Natural killer cell (primary cell): ENCODE results near the gene TRIM32. TPM values are rescaled to one million over a fixed set of nuclear protein-coding genes. Genes with fewer than 3 reads are reported as not detected.

ENCODE experiments used
- ATAC-seq, 3 donors: fragments of 150-1000 bp in 2 of 3; fragments of 200-7000 bp in 1 of 3; cut with Tn5 transposase; 1 replicate in 1 of 3; 2 replicates in 2 of 3; pipeline ENCODE4 v1.10.0; 2021; ENCODE audit warnings: mild to moderate bottlenecking in 2 of 3, moderate library complexity in 2 of 3
- DNase-seq, 2 donors: peaks; one replicate each; pipeline versions ENCODE4 v3.0.0 to v3.0.0-alpha.2; 2013 to 2021; ENCODE audit warnings: mixed read lengths in 1 of 2
- H3K27ac ChIP-seq: one replicate; pipeline ENCODE4 v1.5.1; 2013; ENCODE audit warnings: mild to moderate bottlenecking, low read length
- H3K27me3 ChIP-seq: one replicate; pipeline ENCODE4 v1.6.1; 2013; ENCODE audit warnings: low read length; ENCODE audit not compliant: control insufficient read depth, insufficient read depth
- H3K36me3 ChIP-seq: one replicate; pipeline ENCODE4 v1.6.1; 2013; ENCODE audit warnings: low read length; ENCODE audit not compliant: control insufficient read depth, insufficient read depth
- H3K4me1 ChIP-seq: one replicate; pipeline ENCODE4 v1.6.1; 2013; ENCODE audit warnings: low read length; ENCODE audit not compliant: control insufficient read depth, insufficient read depth
- H3K4me3 ChIP-seq: one replicate; pipeline ENCODE4 v1.5.1; 2013; ENCODE audit warnings: low read length
- H3K9me3 ChIP-seq: one replicate; pipeline ENCODE4 v1.6.1; 2013; ENCODE audit warnings: low read length; ENCODE audit not compliant: control insufficient read depth, insufficient read depth
- H3K27ac Mint-ChIP-seq, 2 donors: one replicate each; pipeline ENCODE4 v1.8.0; 2022; ENCODE audit warnings: mild to moderate bottlenecking in 2 of 2, mixed read lengths in 2 of 2, moderate library complexity in 1 of 2
- H3K27me3 Mint-ChIP-seq, 2 donors: one replicate each; pipeline ENCODE4 v1.8.0; 2022; ENCODE audit warnings: low read depth in 2 of 2, mixed read lengths in 2 of 2
- H3K36me3 Mint-ChIP-seq: one replicate; pipeline ENCODE4 v1.8.0; 2022; ENCODE audit warnings: mixed read lengths
- H3K4me1 Mint-ChIP-seq, 2 donors: one replicate each; pipeline ENCODE4 v1.8.0; 2022; ENCODE audit warnings: mixed read lengths in 2 of 2
- H3K4me3 Mint-ChIP-seq: one replicate; pipeline ENCODE4 v1.8.0; 2022; ENCODE audit warnings: mild to moderate bottlenecking, moderate library complexity, mixed read lengths
- H3K9me3 Mint-ChIP-seq, 2 donors: one replicate each; pipeline ENCODE4 v1.8.0; 2022; ENCODE audit warnings: mixed read lengths in 2 of 2
- CTCF ChIP-seq: fragments of 200-600 bp; IDR thresholded peaks from one replicate; pipeline ENCODE4 v1.8.0; 2022; ENCODE audit warnings: antibody characterized with exemption
- WGBS: methylation state at CpG from one replicate; pipeline ENCODE4 v1.1.7; 2013; ENCODE audit warnings: missing lambda C conversion rate; ENCODE audit not compliant: insufficient coverage; 5-methylcytosine and 5-hydroxymethylcytosine counted together
- intact Hi-C: fragments of 100-400 bp; cut with micrococcal nuclease; formaldehyde crosslinking; loops from one replicate; pipeline ENCODE4 v1.14.2; 2022
- total RNA-seq, 4 donors: library from RNA; stranded (reverse); fragments of 120-200 nt in 1 of 4; gene quantifications; one replicate each; pipeline versions ENCODE4 v1.2.3 to v1.2.4, GENCODE V29; 2013 to 2022

TRIM32 gene
- total RNA-seq, 3 donors from 2014 or later (not counting 1 experiment from before 2014, with no cell fraction given): 8.1 to 12.6 (median 10.8) TPM

GRCh38 chr9:116697887-116698286, 10.8 kb downstream of the TRIM32 start:
- no peak for TF ChIP-seq CTCF
- intact Hi-C loops: no loop called here
- no peak overlapping the region for H3K27ac ChIP-seq
- ATAC-seq (no peak), DNase-seq (no peak)
- no peaks in the 10 kb centered on the region for H3K27me3 Mint-ChIP-seq
- no peaks in the 10 kb centered on the region for H3K4me1 ChIP-seq
- H3K4me3 Mint-ChIP-seq: no peak overlapping the region
- H3K9me3 ChIP-seq: no peaks in the 10 kb centered on the region
- H3K27me3 ChIP-seq: no peaks in the 10 kb centered on the region
- H3K36me3 Mint-ChIP-seq: peaks cover 17% of the 10 kb centered on the region
- WGBS: 98% methylated on average over 16 of the region's 16 CpGs
- no peak overlapping the region for H3K4me3 ChIP-seq
- H3K9me3 Mint-ChIP-seq: no peaks in the 10 kb centered on the region
- peaks cover 28% of the 10 kb centered on the region for H3K36me3 ChIP-seq
- H3K27ac Mint-ChIP-seq: no peak overlapping the region
- H3K4me1 Mint-ChIP-seq: peaks cover 45 to 53% of the 10 kb centered on the region in 2 donors

GRCh38 chr9:116700279-116700678, 13.2 kb downstream of the TRIM32 start:
- 100% methylated on average over 1 of the region's 1 CpG for WGBS
- peaks cover 28% of the 10 kb centered on the region for H3K36me3 ChIP-seq
- H3K4me3 ChIP-seq: no peak overlapping the region

GRCh38 chr9:116700882-116701865, 14.1 kb downstream of the TRIM32 start:
- Mint-ChIP-seq H3K36me3 (peaks cover 17% of the 10 kb centered on the region), H3K9me3 (no peaks in the 10 kb centered on the region), H3K27me3 (no peaks in the 10 kb centered on the region), H3K27ac (peak overlapping the region in 1 of 2 donors; percentile 37), H3K4me1 (peaks cover 30 to 32% of the 10 kb centered on the region in 2 donors), H3K4me3 (no peak overlapping the region)
- ATAC-seq (no peak), DNase-seq (no peak)
- Histone ChIP-seq H3K4me3 (no peak overlapping the region), H3K27ac (no peak overlapping the region), H3K27me3 (no peaks in the 10 kb centered on the region), H3K36me3 (peaks cover 28% of the 10 kb centered on the region), H3K9me3 (no peaks in the 10 kb centered on the region), H3K4me1 (no peaks in the 10 kb centered on the region)
- TF ChIP-seq CTCF: no peak
- 94% methylated on average over 2 of the region's 2 CpGs for WGBS
- intact Hi-C loops: no loop called here

More at GRCh38 chr9:116700279-116700678, 13.2 kb downstream of the TRIM32 start:
- Histone ChIP-seq H3K4me1 (no peaks in the 10 kb centered on the region), H3K27ac (no peak overlapping the region), H3K27me3 (no peaks in the 10 kb centered on the region), H3K9me3 (no peaks in the 10 kb centered on the region)
- Mint-ChIP-seq H3K4me1 (peaks cover 38 to 40% of the 10 kb centered on the region in 2 donors), H3K9me3 (no peaks in the 10 kb centered on the region), H3K36me3 (peaks cover 17% of the 10 kb centered on the region), H3K4me3 (no peak overlapping the region), H3K27ac (no peak overlapping the region), H3K27me3 (no peaks in the 10 kb centered on the region)
- intact Hi-C loops: no loop called here
- DNase-seq (no peak), ATAC-seq (no peak)
- no peak for TF ChIP-seq CTCF
